CD4-positive, alpha-beta memory T cell (primary cell): Measurements from ENCODE around the gene RMND1. TPM values are rescaled to one million over a fixed set of nuclear protein-coding genes. Genes with fewer than 3 reads are reported as not detected.

Experiments
- CTCF ChIA-PET: fragments of 350-600 bp; sonication (Branson Sonifier 250); formaldehyde crosslinking; loops from one replicate; lab custom pipeline; 2021; ENCODE audit warnings: inconsistent platforms; ENCODE audit not compliant: partially characterized antibody; lab: Charles Lee
- POLR2A ChIA-PET: fragments of 350-600 bp; sonication (Branson Sonifier 250); formaldehyde crosslinking; loops from one replicate; lab custom pipeline; 2021; ENCODE audit not compliant: partially characterized antibody; lab: Charles Lee
- DNase-seq, 5 donors: peaks; one replicate each; pipeline versions ENCODE4 v3.0.0 to v3.0.0-alpha.2; 2020 to 2022; ENCODE audit warnings: mixed read lengths in 1 of 5
- H3K27ac ChIP-seq: one replicate; pipeline ENCODE4 v1.7.0; 2013; ENCODE audit warnings: low read depth, low read length
- H3K27me3 ChIP-seq: 2 replicates; pipeline ENCODE4 v1.7.0; 2013; ENCODE audit warnings: mild to moderate bottlenecking, low read length, moderate library complexity; ENCODE audit not compliant: insufficient read depth
- H3K36me3 ChIP-seq: 2 replicates; pipeline ENCODE4 v1.7.0; 2013; ENCODE audit warnings: mild to moderate bottlenecking, low read length, moderate library complexity; ENCODE audit not compliant: insufficient read depth
- H3K4me1 ChIP-seq: 2 replicates; pipeline ENCODE4 v1.7.0; 2013; ENCODE audit warnings: mild to moderate bottlenecking, low read length, moderate library complexity; ENCODE audit not compliant: insufficient read depth
- H3K4me3 ChIP-seq, 2 donors: one replicate each; pipeline ENCODE4 v1.7.0; 2013; ENCODE audit warnings: low read length in 2 of 2, mild to moderate bottlenecking in 1 of 2
- H3K9me3 ChIP-seq, 2 donors: one replicate each; pipeline ENCODE4 v1.7.0; 2013; ENCODE audit warnings: low read length in 2 of 2, control low read depth in 1 of 2; ENCODE audit not compliant: control insufficient read depth in 1 of 2
- H3K27ac Mint-ChIP-seq, 7 donors: one replicate each; pipeline ENCODE4 v1.8.0; 2020 to 2021; ENCODE audit warnings: mixed read lengths in 7 of 7, mild to moderate bottlenecking in 6 of 7, inconsistent platforms in 3 of 7, moderate library complexity in 3 of 7
- H3K27me3 Mint-ChIP-seq, 2 donors: one replicate each; pipeline ENCODE4 v1.8.0; 2020 to 2021; ENCODE audit warnings: mixed read lengths in 2 of 2
- H3K36me3 Mint-ChIP-seq, 2 donors: one replicate each; pipeline ENCODE4 v1.8.0; 2020 to 2021; ENCODE audit warnings: mixed read lengths in 2 of 2, inconsistent platforms in 1 of 2, mild to moderate bottlenecking in 1 of 2
- H3K4me1 Mint-ChIP-seq, 4 donors: one replicate each; pipeline ENCODE4 v1.8.0; 2020 to 2021; ENCODE audit warnings: mixed read lengths in 4 of 4, mild to moderate bottlenecking in 1 of 4
- H3K4me3 Mint-ChIP-seq, 8 donors: one replicate each; pipeline ENCODE4 v1.8.0; 2020 to 2021; ENCODE audit warnings: mixed read lengths in 8 of 8, mild to moderate bottlenecking in 7 of 8, moderate library complexity in 6 of 8, inconsistent platforms in 3 of 8
- H3K9me3 Mint-ChIP-seq, 8 donors: one replicate each; pipeline ENCODE4 v1.8.0; 2020 to 2021; ENCODE audit warnings: mixed read lengths in 8 of 8, mild to moderate bottlenecking in 5 of 8, inconsistent platforms in 3 of 8, moderate library complexity in 1 of 8
- intact Hi-C: fragments of 100-400 bp; cut with micrococcal nuclease; formaldehyde crosslinking; loops from one replicate; pipeline ENCODE4 v1.15.1; 2023
- polyA plus RNA-seq, 2 donors: library from polyadenylated mRNA; unstranded; fragments of 300-500 nt; fragmentation: Illumina TruSeq; gene quantifications; one replicate each; pipeline ENCODE4 v1.2.3, GENCODE V29; 2021
- total RNA-seq, 2 experiments: library from RNA; stranded (reverse); gene quantifications; one replicate each; pipeline ENCODE4 v1.2.3, GENCODE V29; 2021

Gene RMND1
- total and polyA plus RNA-seq, 4 experiments from 2014 or later = 6.3 to 17.5 (median 15.0) TPM

DNA sequence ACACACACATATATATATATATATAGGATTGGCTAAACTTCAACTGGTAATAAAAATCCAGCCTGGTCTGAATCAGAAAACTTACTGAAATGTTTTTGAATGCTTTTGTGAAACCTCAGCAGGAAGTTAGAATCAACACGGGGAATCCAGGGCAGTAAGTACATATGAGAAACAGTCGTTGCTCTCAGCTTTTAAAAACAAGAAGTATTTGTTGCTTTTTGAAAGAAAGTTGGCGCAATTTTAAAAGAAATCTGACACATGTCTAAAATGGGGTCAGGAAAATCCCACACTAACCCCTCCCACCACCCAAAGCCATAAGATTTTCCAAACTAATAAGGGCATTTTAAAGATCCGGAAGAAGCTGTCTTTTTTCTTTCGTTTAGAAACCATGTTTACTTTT, 30.4 kb upstream of the RMND1 start:
- intact Hi-C loops = no loop called here
- Mint-ChIP-seq H3K36me3 (no peaks in the 10 kb centered on the region), H3K4me1 (peaks cover 19 to 22% (median 21%) of the 10 kb centered on the region in 4 donors), H3K27ac (peak overlapping the region; percentile 75 to 99 (median 97)), H3K9me3 (peaks cover 0 to 4% (median 0%) of the 10 kb centered on the region in 8 donors), H3K4me3 (peak overlapping the region; percentile 80 to 94 (median 90)), H3K27me3 (peaks cover 0 to 2% of the 10 kb centered on the region in 2 donors)
- no peaks in the 10 kb centered on the region for H3K36me3 ChIP-seq
- H3K9me3 ChIP-seq = no peaks in the 10 kb centered on the region
- peaks cover 23% of the 10 kb centered on the region for H3K4me1 ChIP-seq
- peak overlapping the region; percentile 46 for H3K27ac ChIP-seq
- H3K27me3 ChIP-seq = no peaks in the 10 kb centered on the region
- peak overlapping the region in 1 of 2 donors; percentile 8 for H3K4me3 ChIP-seq
- ChIA-PET POLR2A (interaction anchor here (1.4 to 3.2 kb wide), 4 partner anchors 30 to 209 kb away, joined by 3 to 18 read pairs (median 10); partner anchors contain the start of gene RMND1), CTCF (interaction anchor here (0.7 to 1.6 kb wide), 6 partner anchors 10 to 591 kb away, joined by 3 to 6 read pairs (median 3); no protein-coding TSS in a partner anchor)
- DNase-seq = peak; percentile 11 to 53 (median 23)

DNA sequence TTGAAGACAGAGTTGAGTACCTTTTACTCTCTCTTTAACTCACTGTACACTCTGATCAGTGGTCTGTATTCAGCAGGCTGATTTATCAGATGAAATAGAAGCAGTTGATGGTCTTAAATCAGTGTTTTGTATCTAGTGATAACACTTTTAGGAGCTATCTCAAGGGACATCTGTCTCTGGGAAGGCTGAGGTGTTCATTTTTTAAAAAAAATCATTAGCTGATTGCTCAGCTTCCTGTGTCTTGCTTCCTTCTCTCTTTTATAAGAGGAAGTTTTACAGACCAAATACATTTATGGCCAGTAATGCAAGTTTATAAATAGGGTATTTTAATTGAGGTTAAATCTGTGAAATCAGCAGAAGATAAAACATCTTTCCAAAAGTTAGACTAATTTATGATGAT, 29.9 kb upstream of the RMND1 start:
- ChIA-PET CTCF (interaction anchor here (0.7 to 1.6 kb wide), 5 partner anchors 43 to 590 kb away, joined by 3 to 6 read pairs (median 3); no protein-coding TSS in a partner anchor), POLR2A (interaction anchor here (0.7 to 3.2 kb wide), 6 partner anchors 29 to 589 kb away, joined by 3 to 18 read pairs (median 4); partner anchors contain the start of gene RMND1)
- H3K4me3 Mint-ChIP-seq = peak overlapping the region in 5 of 8 donors; percentile 28 to 89 (median 67)
- H3K27ac Mint-ChIP-seq = peak overlapping the region; percentile 71 to 92 (median 87)
- intact Hi-C loops = no loop called here
- peaks cover 19 to 22% (median 21%) of the 10 kb centered on the region in 4 donors for H3K4me1 Mint-ChIP-seq
- H3K9me3 ChIP-seq = no peaks in the 10 kb centered on the region
- H3K36me3 Mint-ChIP-seq = no peaks in the 10 kb centered on the region
- H3K9me3 Mint-ChIP-seq = peaks cover 0 to 4% (median 0%) of the 10 kb centered on the region in 8 donors
- peak overlapping the region; percentile 36 for H3K27ac ChIP-seq
- no peaks in the 10 kb centered on the region for H3K27me3 ChIP-seq
- peak in 1 of 5 donors; percentile 4 for DNase-seq
- H3K27me3 Mint-ChIP-seq = peaks cover 0 to 2% of the 10 kb centered on the region in 2 donors
- no peaks in the 10 kb centered on the region for H3K36me3 ChIP-seq
- H3K4me3 ChIP-seq = no peak overlapping the region
- H3K4me1 ChIP-seq = peaks cover 23% of the 10 kb centered on the region

DNA sequence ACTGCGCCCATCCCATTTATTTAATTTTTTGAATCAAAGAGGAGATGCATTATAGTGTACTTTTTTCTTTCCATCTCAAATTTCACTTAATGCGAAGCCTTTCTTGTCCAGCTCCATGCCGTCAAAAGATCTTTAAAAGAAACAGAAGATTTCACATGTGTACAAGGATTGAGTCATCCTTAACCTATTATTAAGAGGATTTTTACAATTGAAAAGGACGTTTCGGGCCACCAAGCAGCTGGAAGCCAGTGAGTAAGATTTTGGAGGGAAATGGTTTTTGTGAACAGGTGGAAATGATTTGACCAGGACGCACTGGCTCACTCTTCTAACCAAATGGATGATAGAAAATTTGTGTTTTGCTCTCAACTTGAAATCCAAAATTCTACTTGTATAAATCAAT, 26.7 kb upstream of the RMND1 start:
- Mint-ChIP-seq H3K36me3 (no peaks in the 10 kb centered on the region), H3K27ac (no peak overlapping the region), H3K4me3 (no peak overlapping the region), H3K27me3 (no peaks in the 10 kb centered on the region), H3K9me3 (no peaks in the 10 kb centered on the region), H3K4me1 (peaks cover 20 to 30% (median 28%) of the 10 kb centered on the region in 4 donors)
- no peak for DNase-seq
- no peak overlapping the region for H3K4me3 ChIP-seq
- CTCF ChIA-PET = interaction anchor here (0.7 to 5.3 kb wide), 3 partner anchors 38 to 122 kb away, joined by 3 to 42 read pairs (median 35); no protein-coding TSS in a partner anchor
- POLR2A ChIA-PET = no interaction called here
- no peaks in the 10 kb centered on the region for H3K9me3 ChIP-seq
- no peak overlapping the region for H3K27ac ChIP-seq
- H3K27me3 ChIP-seq = no peaks in the 10 kb centered on the region
- no peaks in the 10 kb centered on the region for H3K36me3 ChIP-seq
- H3K4me1 ChIP-seq = peaks cover 30% of the 10 kb centered on the region
- intact Hi-C loops = loop anchor here (5.0 kb wide), 2 partner anchors 141 to 586 kb away; no protein-coding TSS in a partner anchor

DNA sequence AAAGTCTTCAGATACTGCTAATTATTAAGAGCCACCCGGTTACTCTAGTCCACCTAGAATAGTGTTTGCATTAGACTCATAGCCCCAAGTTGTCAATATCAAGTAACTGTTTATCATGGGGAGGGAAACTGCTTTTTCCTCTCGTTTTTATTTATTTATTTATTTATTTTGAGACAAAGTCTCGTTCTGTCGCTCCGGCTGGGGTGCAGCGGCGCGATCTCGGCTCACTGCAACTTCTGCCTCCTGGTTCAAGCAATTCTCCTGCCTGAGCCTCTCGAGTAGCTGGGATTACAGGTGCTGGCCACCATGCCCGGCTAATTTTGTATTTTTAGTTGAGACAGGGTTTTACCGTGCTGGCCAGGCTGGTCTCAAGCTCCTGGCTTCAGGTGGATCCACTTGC, 25.8 kb upstream of the RMND1 start:
- Mint-ChIP-seq H3K27ac (no peak overlapping the region), H3K9me3 (no peaks in the 10 kb centered on the region), H3K4me1 (peaks cover 17 to 26% (median 24%) of the 10 kb centered on the region in 4 donors), H3K27me3 (no peaks in the 10 kb centered on the region), H3K36me3 (no peaks in the 10 kb centered on the region), H3K4me3 (no peak overlapping the region)
- Histone ChIP-seq H3K9me3 (no peaks in the 10 kb centered on the region), H3K36me3 (no peaks in the 10 kb centered on the region), H3K27me3 (no peaks in the 10 kb centered on the region), H3K27ac (no peak overlapping the region), H3K4me1 (peaks cover 25% of the 10 kb centered on the region), H3K4me3 (no peak overlapping the region)
- intact Hi-C loops = loop anchor here (2.0 to 5.0 kb wide), 3 partner anchors 140 to 585 kb away; no protein-coding TSS in a partner anchor
- DNase-seq = no peak
- POLR2A ChIA-PET = no interaction called here
- CTCF ChIA-PET = interaction anchor here (1.2 to 5.3 kb wide), 6 partner anchors 9 to 124 kb away, joined by 3 to 42 read pairs (median 6); no protein-coding TSS in a partner anchor

DNA sequence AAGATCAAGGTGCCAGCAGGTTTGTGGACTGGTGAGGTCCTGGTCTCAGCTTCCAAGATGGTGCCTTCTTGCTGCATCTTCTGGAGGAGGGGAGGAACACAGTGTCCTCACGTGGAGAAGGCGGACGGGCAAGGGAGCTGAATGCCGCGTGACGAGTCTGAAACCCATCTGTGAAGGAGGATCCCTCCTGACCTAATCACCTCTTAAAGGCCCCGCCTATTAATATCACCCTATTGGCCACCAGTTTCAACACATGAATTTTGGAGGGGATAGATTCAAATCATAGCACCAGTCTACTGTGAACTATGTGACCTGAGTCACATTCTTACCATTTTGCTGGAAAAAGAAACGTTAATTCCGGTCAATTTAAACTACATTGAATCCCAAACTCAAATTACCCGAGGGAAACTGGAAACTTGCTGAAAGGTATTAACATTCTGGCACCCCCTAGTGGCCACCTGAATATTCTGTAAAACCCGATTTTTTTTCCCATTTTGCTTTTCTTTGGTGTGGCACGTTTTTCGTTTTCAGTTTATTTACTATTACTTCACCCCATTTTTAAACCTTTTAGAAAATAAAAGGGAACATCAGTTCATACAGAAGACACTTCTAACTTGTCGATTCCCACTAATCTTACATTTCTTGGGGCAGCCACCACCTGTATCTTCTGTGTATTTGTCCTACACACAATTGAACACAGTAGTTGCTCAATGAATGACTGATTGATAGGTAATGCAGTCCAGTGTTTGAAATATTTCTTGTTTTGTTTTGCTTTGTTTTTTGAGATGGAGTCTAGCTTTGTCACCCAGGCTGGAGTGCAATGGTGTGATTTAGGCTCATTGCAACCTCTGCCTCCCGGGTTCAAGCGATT, 24.0 kb upstream of the RMND1 start:
- H3K4me3 Mint-ChIP-seq = peak overlapping the region in 5 of 8 donors; percentile 2 to 53 (median 20)
- DNase-seq = peak; percentile 41 to 57 (median 52)
- peaks cover 7 to 8% (median 8%) of the 10 kb centered on the region in 4 donors for H3K4me1 Mint-ChIP-seq
- Histone ChIP-seq H3K4me3 (no peak overlapping the region), H3K36me3 (no peaks in the 10 kb centered on the region), H3K27me3 (no peaks in the 10 kb centered on the region), H3K9me3 (no peaks in the 10 kb centered on the region), H3K4me1 (peaks cover 9% of the 10 kb centered on the region), H3K27ac (no peak overlapping the region)
- peak overlapping the region in 1 of 7 donors; percentile 42 for H3K27ac Mint-ChIP-seq
- no peaks in the 10 kb centered on the region for H3K36me3 Mint-ChIP-seq
- H3K9me3 Mint-ChIP-seq = no peaks in the 10 kb centered on the region
- ChIA-PET CTCF (interaction anchor here (0.6 to 5.3 kb wide), 12 partner anchors 10 to 461 kb away, joined by 3 to 42 read pairs (median 4); partner anchors contain the start of gene RMND1), POLR2A (interaction anchor here (0.8 to 1.1 kb wide), 2 partner anchors 70 to 86 kb away, joined by 3 read pairs; no protein-coding TSS in a partner anchor)
- intact Hi-C loops = loop anchor here (1.0 to 5.0 kb wide), 6 partner anchors 35 to 584 kb away; no protein-coding TSS in a partner anchor
- H3K27me3 Mint-ChIP-seq = no peaks in the 10 kb centered on the region

DNA sequence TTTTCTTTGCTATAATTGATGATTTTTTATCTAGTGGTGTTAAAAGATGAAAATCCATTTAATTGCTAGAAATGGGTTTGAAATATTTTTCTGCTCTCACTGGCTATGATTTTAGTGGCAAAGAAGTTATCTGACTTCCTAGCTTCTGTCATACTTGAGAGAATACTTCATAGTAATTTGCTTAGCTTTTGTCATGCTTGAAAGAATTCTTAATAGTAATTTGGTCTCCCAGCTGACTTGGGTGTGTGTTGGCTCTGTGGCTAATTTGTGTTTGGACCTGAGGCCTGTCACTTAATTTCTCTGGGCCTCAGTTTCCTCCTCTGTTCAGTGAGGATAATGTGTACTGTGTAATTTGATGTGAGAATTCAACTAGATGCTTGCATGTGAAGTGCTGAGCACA, 12.8 kb upstream of the RMND1 start:
- CTCF ChIA-PET = no interaction called here
- H3K4me1 Mint-ChIP-seq = peaks cover 5 to 17% (median 11%) of the 10 kb centered on the region in 4 donors

More for the DNA sequence above, 12.8 kb upstream of the RMND1 start:
- no peak for DNase-seq
- Histone ChIP-seq H3K36me3 (no peaks in the 10 kb centered on the region), H3K9me3 (no peaks in the 10 kb centered on the region), H3K4me3 (no peak overlapping the region), H3K4me1 (no peaks in the 10 kb centered on the region), H3K27me3 (no peaks in the 10 kb centered on the region), H3K27ac (no peak overlapping the region)
- H3K36me3 Mint-ChIP-seq = peaks cover 31 to 46% of the 10 kb centered on the region in 2 donors
- no peaks in the 10 kb centered on the region for H3K9me3 Mint-ChIP-seq
- no peak overlapping the region for H3K4me3 Mint-ChIP-seq
- intact Hi-C loops = no loop called here
- no peak overlapping the region for H3K27ac Mint-ChIP-seq
- no peaks in the 10 kb centered on the region for H3K27me3 Mint-ChIP-seq
- POLR2A ChIA-PET = no interaction called here
